A549 (cell line): ENCODE measurements around the gene SH3RF2.

ENCODE experiments used
- CBX2 ChIP-seq: fragments of 200-600 bp; sonication (generic); IDR thresholded peaks from 2 replicates; pipeline ENCODE4 v1.6.1; 2016; ENCODE audit warnings: low read depth, mild to moderate bottlenecking, borderline replicate concordance
- CEBPB ChIP-seq, 2 experiments: fragments of >200 bp in 1 of 2; sonication (Bioruptor Twin) in 1 of 2; formaldehyde crosslinking in 1 of 2; IDR thresholded peaks; 2 replicates each; pipeline ENCODE4 v1.6.1; 2012 to 2016
- CTCF ChIP-seq: fragments of >200 bp; sonication (Bioruptor Twin); formaldehyde crosslinking; IDR thresholded peaks from 3 replicates; pipeline ENCODE4 v1.5.1; 2016
- EP300 ChIP-seq, 2 experiments: fragments of >200 bp; sonication (Bioruptor Twin); formaldehyde crosslinking; IDR thresholded peaks; 2 replicates in 1 of 2; 3 replicates in 1 of 2; pipeline ENCODE4 v1.6.1; 2016 to 2017
- JUNB ChIP-seq: fragments of >200 bp; sonication (Bioruptor Twin); formaldehyde crosslinking; IDR thresholded peaks from 2 replicates; pipeline ENCODE4 v1.6.1; 2016
- MAX ChIP-seq: IDR thresholded peaks from 2 replicates; pipeline ENCODE4 v1.6.1; 2012
- MYC ChIP-seq: IDR thresholded peaks from 2 replicates; pipeline ENCODE4 v1.6.1; 2012; ENCODE audit warnings: mild to moderate bottlenecking, inconsistent platforms, low read length, improper control_type of control experiment, borderline replicate concordance
- RCOR1 ChIP-seq: fragments of 150-350 bp; IDR thresholded peaks from 2 replicates; pipeline ENCODE4 v1.6.1; 2014; ENCODE audit warnings: antibody characterized with exemption, low read length, low read depth
- SMC3 ChIP-seq: fragments of >200 bp; sonication (Bioruptor Twin); formaldehyde crosslinking; IDR thresholded peaks from 3 replicates; pipeline ENCODE4 v1.6.1; 2018; ENCODE audit warnings: inconsistent platforms

GRCh38 chr5:145912594-145912993, 23.8 kb upstream of the SH3RF2 start:
- TF ChIP-seq CTCF (no peak), CBX2 (no peak), MYC (no peak), EP300 (IDR thresholded peaks at IDR 0.05) (no peak), SMC3 (no peak), JUNB (no peak), MAX (no peak), CEBPB (IDR thresholded peaks at IDR 0.05) (no peak), RCOR1 (no peak)
